GM04504 (cell line): Measurements from ENCODE around the gene SLC5A11.
"Not testable (repeated sequence)": the region's sequence is repeated elsewhere in the genome, so short reads cannot be mapped to it uniquely, and the experiment has no call there.

ENCODE experiments used
- DNase-seq: peaks from one replicate; pipeline ENCODE4 v3.0.0-alpha.2; 2012; ENCODE audit warnings: low read depth

SLC5A11 gene

GRCh38 chr16:24858219-24859041 is 12.7 kb downstream of the SLC5A11 start:
- DNase-seq = peak; percentile 20

- no peak for DNase-seq
These were observed 15.7 kb downstream of the SLC5A11 start for GRCh38 chr16:24861461-24861860.

- no peak for DNase-seq
These were observed 18.0 kb downstream of the SLC5A11 start for GRCh38 chr16:24863582-24864437.

GRCh38 chr16:24869033-24869432 is 23.3 kb downstream of the SLC5A11 start:
- DNase-seq = no peak

- no peak for DNase-seq
These were observed 26.1 kb downstream of the SLC5A11 start for GRCh38 chr16:24871891-24872290.

- no peak for DNase-seq
These were observed 27.3 kb downstream of the SLC5A11 start for GRCh38 chr16:24873028-24873427.

GRCh38 chr16:24875466-24875865 is 29.7 kb downstream of the SLC5A11 start:
- no peak for DNase-seq

GRCh38 chr16:24876231-24876630 is 30.5 kb downstream of the SLC5A11 start:
- DNase-seq = no peak

- DNase-seq = no peak
These were observed 33.9 kb downstream of the SLC5A11 start for GRCh38 chr16:24879684-24880083.

- DNase-seq = no peak
These were observed 38.0 kb downstream of the SLC5A11 start for GRCh38 chr16:24883714-24884151.

GRCh38 chr16:24887472-24887871 is 41.7 kb downstream of the SLC5A11 start:
- DNase-seq = no peak

- no peak for DNase-seq
These were observed 45.0 kb downstream of the SLC5A11 start for GRCh38 chr16:24890746-24891145.

GRCh38 chr16:24896439-24896838 is 50.7 kb downstream of the SLC5A11 start:
- DNase-seq = no peak

GRCh38 chr16:24897522-24897921 is 51.8 kb downstream of the SLC5A11 start:
- DNase-seq = not testable (repeated sequence)

- no peak for DNase-seq
These were observed 54.5 kb downstream of the SLC5A11 start for GRCh38 chr16:24900230-24900629.

GRCh38 chr16:24906199-24906808 is 60.5 kb downstream of the SLC5A11 start:
- DNase-seq = peak; percentile 1

- no peak for DNase-seq
These were observed 61.1 kb downstream of the SLC5A11 start for GRCh38 chr16:24906901-24907300.

- no peak for DNase-seq
These were observed 63.0 kb downstream of the SLC5A11 start for GRCh38 chr16:24908716-24909115.

- DNase-seq = no peak
These were observed 64.1 kb downstream of the SLC5A11 start for GRCh38 chr16:24909856-24910255.

GRCh38 chr16:24915019-24915418 is 69.3 kb downstream of the SLC5A11 start:
- DNase-seq = no peak

GRCh38 chr16:24915576-24915975 is 69.8 kb downstream of the SLC5A11 start:
- no peak for DNase-seq

- no peak for DNase-seq
These were observed 71.5 kb downstream of the SLC5A11 start for GRCh38 chr16:24917236-24917635.

GRCh38 chr16:24917891-24918290 is 72.1 kb downstream of the SLC5A11 start:
- DNase-seq = no peak
